Activated CD4-positive, alpha-beta T cell treated with anti-CD3 and anti-CD28 coated beads, Interleukin-2, amount 50 U/mL, for 24 hours (primary cell): ENCODE results near the gene SLC26A9.

ENCODE experiments used
- DNase-seq, 2 donors: peaks; one replicate each; pipeline ENCODE4 v3.0.0-alpha.2; 2020; ENCODE audit warnings: low read depth in 1 of 2, low spot score in 1 of 2

The SLC26A9 gene

DNA sequence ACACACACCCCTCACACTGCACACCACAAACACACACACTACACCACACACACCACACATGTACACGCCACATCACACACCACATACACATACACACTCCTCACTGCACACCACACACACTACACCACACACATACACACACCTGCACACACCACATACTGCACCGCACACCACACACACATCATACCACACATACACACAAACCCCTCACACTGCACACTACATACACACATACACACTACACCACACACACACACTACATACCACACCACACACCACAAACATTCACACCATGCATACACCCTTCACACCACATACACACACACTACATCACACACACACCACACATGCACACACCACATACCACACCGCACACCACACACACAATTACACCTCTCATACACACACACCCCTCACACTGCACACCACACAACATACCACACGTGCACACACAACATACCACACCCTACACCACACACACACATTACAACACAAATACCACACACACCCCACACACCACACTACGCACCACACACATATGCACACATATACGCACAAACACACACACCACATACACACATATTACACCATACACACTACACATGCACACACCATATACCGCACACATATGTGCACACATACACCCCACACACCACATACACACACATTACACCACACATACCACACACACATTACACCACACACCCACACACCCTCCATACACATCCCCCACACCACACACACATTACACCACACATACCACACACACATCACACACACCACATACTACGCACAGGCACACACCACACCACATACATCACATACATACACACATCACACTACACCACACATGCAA lies 30.3 kb upstream of the SLC26A9 start:
- DNase-seq, result no peak

DNA sequence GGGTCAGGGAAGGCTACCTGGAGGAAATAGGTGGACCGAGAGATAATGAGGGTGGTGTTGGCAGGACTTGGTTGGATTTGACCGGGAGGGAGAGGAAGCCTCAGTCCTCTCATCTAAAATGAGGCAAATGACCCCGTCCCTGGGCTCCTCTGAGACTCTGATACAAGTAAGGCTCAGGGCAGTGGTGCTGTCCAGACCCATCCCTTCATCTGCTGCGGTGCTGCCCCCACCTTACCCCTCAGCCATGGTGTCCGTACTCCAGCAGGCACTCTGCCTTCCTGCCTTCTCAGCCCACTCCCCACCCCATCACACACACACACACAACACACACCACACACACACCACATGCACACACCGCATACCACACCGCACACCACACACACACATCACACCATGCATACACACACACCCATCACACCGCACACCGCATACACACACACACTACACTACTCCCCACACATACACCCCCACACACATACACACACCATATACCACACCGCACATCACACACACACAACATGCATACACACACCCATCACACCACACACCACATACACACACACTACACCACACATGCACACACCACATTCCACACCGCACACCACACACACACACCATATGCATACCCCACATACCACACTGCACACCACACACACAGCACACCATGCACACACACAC lies 29.4 kb upstream of the SLC26A9 start:
- DNase-seq, result no peak

DNA sequence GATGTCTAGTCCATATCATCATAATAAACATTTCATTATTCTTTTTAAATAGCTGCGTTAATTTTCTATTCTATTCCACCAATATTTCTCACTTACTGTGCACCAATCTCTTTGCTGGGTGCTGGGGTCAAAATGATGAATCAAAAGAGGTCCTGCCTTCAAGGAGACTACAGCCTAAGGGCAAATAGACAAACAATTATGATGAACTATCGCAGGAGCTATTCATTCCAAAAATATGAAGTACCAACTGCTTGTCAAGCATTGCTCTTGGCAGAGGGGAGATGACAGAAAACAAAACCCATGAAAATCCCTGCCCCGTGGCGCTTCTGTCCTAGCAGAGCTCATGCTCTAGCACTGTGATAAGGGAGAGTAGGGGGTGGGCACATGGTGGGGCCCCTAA lies 28.8 kb upstream of the SLC26A9 start:
- no peak for DNase-seq

DNA sequence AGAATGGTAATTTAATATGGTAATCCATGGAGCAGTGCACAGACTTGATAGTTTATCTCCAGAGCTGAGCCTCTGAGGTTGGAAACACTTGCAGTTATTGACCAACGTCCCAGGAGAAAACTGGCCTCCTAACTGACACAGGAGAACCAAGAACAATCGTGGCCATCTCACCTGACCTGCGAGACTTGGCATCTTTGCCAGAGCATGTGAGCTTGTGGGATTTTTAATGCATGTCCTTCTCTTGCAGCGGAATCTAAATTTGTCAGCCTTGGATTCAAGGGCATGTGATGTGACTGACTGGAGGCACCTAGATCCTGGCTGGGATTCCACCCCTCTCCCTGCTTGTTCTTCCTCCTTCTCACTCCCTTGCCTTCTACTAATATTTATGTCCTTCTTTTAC lies 27.8 kb upstream of the SLC26A9 start:
- no peak for DNase-seq

DNA sequence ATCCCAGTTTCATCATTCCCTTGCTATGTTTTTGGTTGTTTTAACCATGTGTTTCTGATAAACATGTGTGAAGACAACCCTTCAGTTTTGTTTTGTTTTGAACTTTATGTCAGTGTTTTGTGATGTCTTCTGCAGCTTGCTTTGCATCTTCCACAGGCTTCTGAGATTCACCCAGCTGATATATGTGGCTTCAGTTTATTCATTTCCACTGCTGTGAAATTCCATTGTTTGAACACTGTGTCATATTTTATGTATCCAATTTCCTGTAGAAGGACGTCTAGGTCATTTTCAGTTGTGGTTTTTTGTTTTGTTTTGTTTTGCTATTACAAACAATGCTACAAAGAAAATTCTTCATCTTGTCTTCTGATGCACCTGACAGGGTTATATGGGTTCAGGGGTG lies 27.2 kb upstream of the SLC26A9 start:
- DNase-seq, result no peak

DNA sequence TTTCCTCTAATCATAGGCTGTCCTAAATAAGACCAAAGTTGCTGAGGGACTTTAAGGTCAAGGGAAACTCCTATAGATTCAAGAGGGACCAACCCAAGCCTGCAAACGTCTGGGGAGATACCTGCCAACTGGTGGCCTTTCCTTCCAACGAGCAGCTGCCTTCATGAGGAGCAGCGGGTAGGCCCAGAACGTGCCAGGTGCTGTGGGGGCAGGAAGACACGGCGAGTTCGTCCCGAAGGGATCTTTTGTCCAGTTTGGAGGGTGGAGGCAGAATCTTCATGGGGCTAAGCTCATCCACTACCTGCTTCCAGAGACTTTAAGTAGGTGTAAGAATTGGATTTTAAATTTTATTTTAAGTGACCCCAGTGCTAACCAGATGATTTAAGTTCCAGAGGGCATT lies 26.0 kb upstream of the SLC26A9 start:
- no peak for DNase-seq

DNA sequence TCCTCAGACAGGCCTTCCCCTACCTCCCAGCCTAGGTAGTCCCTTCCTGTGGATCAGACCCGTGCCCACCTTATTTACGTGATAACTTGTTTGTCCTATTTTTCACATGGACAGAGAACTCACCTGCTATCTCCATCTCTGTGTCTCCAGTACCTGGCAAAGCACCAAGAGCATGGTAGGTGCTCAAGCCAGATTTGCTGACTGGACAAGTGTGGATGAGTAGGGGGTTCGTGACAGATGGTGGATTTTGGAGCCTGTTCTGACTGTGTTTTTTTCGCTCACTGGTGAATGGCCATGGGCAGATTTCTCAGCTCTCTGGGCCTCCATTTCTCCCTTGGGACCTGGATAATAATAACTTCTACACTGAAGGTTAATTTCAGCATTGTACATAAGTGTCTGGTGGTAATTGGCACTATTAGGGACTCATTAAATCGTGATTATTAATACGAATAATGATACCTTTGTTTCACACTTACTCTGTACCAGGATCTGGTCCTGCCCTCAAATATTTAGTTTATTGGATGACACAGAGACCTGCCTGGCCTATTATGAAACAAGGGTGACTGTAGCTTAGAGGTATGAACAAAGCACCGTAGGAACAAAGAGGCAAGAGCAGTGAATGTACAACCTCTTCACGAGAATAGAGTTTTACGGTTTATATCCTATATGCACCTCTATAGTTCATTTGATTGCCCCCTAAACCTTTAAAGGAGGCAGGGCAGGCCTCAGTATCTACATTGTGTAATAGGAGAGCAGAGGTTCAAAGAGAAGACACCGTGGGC lies 24.5 kb upstream of the SLC26A9 start:
- no peak for DNase-seq

DNA sequence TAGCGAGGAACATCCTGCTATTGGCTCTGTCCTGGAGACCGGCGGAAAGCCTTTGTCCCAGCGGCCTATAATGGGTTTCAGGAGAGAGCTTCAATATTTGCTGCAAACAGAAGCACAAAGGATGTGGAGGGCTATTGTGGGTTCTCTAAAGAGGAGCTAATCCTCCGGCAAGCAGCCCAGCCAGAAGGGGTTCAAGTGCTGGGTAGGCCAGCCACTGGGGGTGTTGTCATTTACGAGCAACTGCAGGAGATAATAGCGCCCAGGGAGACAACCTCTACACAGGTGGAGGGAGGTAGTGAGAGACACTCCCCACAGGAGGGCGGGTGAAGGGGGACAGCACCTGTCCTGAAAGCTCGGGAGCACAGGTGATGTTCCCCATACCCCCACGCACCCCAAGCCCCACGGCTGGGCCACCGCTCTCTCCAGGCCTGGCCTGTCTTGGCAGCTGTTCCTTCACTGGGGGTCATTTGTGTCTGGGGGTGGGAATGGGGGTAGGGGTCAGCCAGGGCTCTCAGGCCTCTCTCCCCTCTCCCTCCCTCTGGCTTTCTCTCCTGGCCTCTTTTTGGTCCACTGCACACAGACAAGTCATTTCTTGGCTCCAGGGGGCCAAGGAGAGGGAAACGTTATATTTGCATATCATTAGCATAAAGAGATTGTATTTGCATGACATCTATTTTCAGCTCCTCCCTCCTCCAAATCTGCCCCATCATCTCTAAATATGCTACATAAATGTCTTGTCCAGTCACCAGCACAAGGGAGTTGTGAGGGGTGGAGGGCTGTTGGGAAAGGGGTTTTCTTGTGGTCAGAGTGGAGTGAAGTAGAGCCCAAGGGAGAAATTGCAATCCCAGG lies 22.0 kb upstream of the SLC26A9 start:
- no peak for DNase-seq

DNA sequence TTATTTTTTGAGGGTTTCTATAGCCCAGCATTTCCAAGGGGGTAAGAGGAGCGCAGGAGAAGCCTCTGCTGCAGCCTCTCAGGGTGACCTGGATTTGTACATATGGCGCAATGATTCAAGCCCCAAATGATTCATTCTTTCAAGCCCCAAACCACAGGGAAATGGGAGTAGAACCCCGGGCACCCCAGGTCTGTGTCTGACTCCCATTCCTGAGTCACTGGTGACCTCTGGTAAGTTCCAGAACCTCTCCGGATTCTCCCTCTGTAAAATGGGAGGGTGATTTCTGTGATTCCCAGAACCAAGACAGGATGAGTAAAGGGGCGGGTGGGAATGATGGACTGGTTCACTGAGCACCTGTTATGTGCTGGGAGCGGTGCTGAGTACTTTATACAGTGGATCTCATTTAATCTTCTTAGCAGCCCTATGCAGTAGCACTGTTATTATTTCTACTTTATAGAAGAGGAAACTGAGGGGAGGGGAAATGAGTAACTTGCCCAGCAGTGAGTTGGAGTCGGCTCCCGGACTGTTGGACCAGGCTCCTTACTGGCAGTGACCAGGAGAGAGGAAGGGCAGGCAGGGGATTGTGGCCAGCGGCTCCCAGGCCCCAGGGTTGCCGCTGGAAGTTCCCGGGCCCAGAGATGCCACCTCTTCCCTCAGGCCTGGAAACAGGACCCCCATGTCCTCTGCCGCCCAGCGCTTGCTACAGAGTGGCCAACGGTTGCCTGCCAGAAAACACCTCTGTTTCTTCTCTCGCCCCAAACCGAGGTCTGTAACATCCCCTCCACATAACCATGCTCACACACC lies 20.3 kb upstream of the SLC26A9 start:
- DNase-seq, result no peak

DNA sequence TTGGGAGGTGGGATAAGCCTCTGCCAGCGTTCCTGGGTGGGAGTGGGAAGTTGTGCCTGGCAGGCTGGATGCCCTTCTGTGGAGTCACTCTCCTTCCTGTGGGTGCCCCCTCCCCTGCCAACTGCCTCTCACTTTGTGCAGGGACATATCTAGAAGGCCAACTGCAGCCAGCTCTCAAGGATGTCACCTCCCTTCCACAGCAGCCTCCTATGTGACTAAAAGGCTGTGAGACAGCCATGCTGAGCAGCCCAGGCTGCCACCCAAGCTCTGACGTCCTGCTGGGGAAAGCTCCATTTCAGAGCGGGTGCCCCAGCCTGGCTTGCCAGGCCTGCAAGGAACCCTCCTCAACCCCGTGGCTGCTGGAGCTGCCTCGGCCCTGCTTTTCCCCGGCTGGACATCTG lies 19.6 kb upstream of the SLC26A9 start:
- DNase-seq, result no peak

DNA sequence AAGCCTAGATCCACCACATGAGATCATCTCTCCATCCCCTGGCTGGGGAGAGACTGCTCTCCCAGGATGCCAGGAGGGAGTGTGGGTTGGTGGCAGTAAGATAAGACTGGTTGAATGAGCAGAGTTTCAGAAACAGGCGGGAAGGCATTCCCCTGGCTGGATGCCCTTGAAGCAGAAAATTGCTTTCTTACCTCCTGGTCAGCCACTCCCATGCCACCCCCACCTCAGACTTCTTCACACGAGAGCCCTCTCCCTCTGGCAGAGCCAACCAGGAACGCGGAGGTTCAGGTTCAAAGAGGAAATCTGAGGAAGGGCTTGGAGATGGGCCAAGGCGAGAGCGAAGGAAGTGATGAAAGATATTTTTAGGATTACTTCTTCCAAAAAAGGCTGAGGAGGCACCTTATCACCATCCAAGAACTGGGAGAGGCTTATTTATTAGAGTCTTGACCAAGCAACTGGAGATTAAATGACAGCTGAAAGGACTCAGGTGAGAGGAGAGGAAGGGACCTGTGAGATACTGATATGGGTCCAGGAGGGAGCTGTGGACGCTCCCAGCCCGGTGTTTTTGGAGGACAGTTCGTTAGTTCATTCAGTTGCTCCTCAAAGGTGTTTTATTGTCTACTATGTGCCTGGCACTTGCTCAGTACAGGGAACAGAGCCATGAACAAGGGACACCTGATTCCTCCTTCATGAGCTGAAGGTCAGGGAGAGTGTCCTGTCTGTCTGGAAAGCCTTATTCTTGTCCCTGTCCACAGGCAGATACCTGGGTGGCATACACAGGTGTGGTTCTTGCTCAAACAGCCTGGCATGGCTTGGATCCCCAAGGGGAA lies 18.9 kb upstream of the SLC26A9 start:
- no peak for DNase-seq

DNA sequence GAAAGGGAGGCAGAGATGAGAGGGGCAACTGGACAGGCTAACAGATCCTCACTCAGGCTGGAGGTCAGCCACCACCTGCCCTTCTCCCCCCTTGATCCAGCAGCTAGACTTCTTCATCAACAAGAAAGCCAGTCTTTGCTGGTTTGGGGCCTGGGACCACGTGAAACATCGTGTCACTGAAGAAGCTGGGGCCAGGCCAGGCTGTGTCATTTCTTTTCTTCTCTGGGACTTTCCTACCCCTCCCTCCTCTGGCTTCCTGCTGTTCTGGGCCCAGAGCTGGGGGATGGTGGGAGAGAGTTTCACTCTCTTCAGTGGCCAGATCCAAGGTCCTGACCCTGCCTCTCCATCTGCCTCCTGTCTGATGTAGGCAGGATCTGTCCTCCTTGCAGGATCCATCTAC lies 18.1 kb upstream of the SLC26A9 start:
- no peak for DNase-seq

DNA sequence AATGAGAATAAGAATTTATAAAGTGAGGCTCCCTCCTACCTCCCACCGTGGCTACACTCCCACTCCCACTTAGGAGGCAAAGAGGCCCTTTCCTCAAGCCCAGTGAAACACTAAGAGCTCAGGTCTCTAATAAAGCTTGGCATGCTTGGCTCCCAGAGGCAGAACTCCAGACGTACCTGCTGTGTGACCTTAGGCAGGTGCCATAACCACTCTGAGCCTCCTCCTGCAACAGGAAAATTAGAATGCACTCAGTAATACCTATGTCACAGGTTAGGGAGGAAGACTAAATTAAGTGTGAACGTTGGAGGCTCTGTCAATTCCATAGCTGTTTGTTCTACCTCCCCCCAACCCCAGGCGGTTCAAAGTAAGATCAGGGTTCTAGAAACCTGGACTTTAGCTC lies 16.5 kb upstream of the SLC26A9 start:
- no peak for DNase-seq

DNA sequence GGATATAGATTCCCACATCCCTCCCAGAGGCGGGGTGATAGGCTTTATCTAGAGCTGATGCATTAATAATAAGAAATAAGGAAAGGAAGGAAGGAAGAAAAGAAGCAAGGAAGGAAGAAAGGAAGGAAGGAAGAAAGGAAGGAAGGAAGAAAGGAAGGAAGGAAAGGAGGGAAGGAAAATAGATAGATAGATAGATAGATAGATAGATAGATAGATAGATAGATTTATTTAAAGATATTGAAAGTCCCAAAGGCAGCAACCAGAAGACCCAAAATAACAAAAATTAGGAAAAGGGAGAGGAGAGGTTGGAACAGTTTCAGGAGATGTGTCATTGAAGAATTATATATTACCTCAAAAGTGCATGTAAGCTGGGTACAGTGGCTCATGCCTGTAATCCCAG lies 12.2 kb upstream of the SLC26A9 start:
- DNase-seq, result no peak

DNA sequence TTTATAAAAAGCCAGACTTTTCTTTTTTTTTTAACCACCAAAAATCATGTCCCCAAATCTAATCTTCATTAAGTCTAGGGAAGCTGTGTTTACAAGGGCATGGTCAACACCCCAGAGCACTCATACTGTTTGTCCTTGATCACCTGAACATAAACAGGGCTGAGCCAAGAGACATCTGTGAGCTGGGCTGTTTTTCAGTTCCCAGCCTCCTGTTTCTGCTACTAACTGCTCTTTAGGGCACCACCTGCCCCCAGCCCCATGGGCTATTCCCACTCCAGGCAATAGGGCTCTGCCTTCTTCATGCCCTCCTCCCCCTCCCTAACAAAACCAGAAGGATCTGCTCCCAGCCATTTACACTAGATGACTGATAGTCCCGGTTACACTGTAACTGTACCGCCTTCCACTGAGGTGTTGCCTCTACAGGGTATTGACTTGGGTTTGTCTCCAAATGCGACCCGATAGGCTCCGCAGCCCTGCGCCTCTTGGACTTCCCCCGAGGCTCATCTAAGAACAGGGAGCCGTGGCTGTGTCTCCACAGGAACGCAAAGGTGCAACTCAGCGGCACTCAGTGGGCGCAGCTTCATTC lies 11.7 kb upstream of the SLC26A9 start:
- no peak for DNase-seq

DNA sequence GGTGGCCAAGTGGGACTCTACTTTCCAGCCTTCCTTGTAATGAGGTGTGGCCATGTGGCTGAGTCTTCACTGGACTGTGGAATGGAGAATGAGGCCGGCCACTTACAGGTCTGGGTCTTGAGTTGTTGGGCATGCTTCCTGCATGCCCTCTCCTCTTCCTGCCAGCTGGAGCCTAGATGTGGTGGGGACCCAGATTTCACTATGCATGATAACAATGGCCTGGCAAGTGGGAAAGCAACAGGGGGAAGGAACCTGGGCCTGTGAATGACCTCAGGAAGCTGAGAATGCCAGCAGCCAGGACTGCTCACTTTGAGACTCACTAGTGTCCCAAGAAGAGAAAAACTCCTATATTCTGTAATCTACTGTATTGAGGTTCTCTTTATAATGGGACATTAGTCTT lies 8.5 kb upstream of the SLC26A9 start:
- DNase-seq, result no peak

DNA sequence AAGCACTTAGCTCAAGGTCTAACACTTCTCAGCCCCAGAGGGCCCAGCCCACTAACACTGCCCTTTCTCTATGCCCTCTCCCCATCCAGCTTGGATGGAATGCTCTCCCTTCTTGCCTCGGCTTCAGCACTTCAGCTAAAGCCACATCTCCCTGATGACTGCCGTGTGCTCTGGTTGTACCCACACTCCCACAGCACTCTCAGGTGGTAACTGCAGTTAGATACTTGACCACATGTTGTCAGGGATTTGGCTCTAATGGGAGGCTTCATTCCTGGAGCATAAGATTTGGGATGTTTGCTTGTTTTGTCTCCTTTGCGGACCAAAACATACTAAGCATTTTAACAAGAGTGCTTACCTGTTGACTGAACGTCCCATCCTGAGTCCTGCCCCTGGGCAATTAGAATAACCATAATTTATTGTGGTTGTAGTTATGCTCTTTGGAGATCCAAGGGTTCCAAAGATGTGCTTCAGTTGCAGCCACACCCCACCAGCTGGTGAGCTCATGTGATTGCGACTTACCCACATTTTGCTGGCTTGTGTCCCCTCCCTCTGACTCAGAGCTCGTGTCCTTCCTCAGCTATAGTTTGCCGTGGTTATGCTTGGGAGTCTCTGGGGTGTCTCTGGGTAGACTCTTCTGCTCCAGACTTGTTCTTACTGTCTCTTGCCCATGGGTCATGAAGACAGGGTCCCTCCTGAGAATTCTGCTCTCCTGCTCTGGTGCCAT lies 7.7 kb upstream of the SLC26A9 start:
- no peak for DNase-seq

DNA sequence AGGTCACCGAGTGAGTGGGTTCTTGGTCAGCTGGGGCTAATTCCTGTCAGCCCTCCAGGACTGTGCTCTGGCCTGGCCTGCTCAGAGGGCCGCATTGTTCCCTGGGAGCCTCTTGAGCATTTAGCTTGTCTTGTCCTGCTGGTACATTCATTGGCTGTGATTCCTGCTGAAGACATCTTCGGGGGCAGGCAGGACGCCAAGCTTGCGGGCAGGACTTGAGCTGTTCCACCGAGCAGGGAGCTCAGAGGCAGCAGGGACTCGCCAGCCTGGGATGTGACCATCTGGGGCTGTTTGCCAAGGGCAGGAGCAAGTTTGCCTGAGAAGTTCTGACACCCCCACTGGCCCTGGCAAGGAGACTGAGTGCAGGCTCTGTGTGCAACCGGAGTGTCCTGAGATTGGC lies 7.0 kb upstream of the SLC26A9 start:
- DNase-seq, result no peak
